Stimulated activated CD4-positive, alpha-beta T cell treated with anti-CD3 and anti-CD28 coated beads, Interleukin-4, amount 100 ng/mL, for 1 hour (primary cell): Measurements from ENCODE around the gene ABCG1.
A peak's percentile ranks its signal among the peaks of the same experiment; 100 is the strongest.

Experiments used
- DNase-seq: peaks from one replicate; pipeline ENCODE4 v3.0.0-alpha.2; 2020

ABCG1 gene

DNA sequence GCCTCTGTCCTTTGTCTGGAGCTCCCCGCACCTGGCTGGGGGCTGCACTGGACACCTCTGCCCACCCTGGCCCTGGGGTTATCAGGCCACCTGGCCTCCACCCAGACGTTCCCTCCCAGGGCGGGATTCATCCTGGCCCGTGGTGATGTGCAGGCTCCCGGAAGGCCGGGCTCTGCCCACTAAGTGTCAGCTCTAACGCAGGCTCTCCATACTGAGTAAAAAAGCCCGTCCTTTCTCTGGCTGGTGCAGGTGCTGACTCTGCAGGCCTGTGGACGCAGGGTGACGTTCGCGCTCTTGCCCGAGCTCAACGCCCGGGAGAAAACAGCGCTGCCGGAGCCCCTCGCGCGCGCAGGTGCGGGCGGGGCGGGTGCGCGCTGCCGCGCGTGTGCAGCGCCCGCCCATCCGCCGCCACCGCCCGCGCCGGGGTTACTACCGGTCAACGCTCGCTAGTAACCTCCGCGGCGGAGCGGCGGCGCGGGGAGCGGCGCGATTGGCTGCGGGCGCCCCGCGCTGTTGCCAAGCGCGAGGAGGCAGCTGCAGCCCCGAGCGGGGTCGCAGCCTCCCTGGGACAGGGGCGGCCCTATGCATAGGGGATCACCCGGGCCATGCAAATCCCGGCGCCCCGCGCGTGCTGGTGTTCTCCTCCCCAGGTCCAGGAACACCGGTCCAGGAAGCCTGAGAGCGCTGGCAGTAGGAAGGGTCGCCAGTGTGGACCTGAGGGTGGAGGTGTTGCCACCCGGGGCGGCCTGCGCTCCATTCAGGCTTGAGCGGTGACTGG, 15.7 kb downstream of the ABCG1 start:
- DNase-seq, result peak; percentile 75

DNA sequence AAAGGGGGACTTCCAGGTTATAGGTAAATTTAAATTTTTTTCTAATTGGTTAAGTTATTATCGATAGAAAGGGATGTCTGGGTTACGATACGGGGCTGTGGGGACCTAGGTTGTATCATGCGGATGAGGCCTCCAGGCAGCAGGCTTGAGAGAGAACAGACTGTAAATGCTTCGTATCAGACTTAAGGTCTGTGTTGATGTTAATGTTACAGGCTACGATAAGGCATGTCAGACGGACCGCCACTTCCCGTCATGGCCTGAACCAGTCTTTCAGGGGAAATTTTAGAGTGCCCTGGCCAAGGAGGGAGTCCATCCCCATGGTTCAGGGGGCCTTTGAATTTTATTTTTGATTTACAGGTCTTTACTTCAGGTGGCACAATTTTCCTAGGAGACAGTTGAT, 16.7 kb downstream of the ABCG1 start:
- DNase-seq, result no peak

DNA sequence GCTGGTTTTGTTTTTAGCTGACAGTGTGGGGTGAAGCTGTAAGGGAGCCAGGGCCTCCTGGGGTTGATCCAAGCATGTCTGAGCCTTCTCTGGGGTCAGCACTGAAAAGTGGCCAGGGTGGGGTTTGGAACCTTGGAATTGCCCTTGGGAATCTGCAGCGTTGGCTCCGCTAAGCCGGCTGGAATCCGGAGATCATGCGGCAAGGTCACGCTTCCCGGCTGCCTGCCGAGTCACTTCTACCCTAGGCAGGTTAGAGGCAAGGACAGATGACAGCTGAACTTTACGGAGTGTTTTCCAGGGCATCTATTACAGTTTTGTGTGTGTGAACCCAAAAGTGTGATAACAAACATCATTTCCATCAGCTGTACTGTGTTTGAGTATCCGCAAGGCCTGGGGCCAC, 17.1 kb downstream of the ABCG1 start:
- DNase-seq, result no peak

DNA sequence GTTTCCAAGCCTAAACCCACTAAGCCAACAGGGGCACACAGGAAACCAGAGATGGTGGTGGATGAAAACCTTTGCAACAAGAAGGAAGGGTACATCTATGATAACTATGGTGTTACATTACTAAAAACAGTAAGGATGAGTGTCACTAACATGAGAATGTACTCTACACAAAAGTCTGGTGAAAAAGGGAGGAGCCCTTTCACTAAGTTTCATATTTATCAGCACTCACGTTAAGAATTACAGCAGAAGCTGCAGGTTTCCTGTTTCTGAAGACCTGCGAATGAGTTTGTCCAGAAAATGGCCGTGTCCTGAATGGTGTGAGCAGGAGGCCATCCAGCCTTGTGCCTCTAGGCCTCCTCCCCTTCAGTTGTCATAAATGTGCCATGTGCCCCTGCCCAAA, 17.8 kb downstream of the ABCG1 start:
- DNase-seq, result no peak

DNA sequence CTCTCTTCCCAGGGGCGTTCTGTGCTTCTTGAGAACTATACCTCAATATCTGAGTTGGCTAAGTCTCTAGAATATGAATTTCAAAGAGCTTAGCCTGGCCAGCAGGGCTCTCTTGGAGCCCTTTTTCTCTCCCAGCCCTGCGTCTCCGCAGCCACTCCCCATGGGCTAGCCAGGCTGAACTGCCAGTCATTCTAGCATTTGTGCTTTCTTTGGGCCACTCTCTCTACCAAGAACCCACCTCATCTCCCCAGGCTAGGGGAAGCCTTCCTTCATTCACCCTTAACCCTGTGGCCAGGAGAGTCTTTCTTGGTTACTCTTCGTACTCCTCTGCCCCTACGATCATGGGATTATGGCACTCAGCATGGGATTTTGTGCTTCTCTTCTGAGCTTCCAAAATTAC, 18.2 kb downstream of the ABCG1 start:
- no peak for DNase-seq

DNA sequence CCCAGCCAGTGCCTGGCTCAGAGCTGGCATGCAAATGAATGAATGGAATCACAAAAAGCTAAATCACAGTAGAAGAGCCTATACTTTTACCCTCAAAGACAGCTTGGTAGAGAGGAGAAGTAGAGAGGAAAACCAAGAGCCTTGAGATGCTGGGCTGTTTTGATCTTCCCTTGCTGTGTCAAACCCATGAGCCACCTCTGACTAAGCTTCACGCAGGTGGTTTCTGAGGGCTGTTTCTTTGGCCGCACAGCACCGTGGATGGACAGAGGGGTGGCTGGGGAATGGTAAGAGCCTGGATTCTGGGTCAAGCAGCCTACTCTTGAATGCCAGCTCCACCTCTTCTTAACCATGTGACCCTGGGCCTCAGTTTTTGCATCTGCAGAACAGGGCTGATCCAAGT, 18.6 kb downstream of the ABCG1 start:
- no peak for DNase-seq

DNA sequence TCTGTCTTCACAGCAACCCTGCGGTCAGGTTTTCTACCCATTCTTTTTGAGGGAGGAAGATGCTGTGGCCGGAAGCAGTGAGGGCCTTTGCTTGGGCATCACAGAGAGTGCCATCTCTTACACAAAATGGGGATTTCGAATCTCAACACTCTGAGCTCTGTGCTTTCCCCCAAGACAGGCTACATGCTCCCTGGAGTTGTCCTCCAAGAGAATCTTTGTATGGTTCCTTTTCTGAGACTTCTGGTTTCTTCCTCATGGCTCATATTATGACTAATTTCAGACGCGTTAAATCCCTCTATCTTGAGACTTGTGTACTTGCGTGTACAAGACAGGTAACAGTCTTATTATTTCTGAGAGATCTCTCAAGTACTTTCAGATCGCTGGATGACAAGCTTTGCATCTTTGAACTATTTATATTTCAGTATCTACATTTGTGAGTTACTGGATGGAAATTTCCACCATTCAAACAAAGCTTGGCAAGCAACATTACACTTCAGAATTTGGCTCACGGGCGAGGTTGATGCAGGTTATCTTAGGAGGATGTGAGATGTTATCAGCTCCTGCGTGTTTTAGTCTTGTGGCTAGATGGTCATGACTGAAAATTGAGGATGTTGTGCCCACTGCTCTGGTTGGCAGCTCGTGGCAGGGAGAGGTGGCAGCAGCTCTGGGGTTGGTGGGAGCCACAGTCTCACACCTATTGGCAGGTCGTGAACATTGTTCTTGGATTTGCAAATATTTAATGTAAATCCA, 19.4 kb downstream of the ABCG1 start:
- peak; percentile 17 for DNase-seq

DNA sequence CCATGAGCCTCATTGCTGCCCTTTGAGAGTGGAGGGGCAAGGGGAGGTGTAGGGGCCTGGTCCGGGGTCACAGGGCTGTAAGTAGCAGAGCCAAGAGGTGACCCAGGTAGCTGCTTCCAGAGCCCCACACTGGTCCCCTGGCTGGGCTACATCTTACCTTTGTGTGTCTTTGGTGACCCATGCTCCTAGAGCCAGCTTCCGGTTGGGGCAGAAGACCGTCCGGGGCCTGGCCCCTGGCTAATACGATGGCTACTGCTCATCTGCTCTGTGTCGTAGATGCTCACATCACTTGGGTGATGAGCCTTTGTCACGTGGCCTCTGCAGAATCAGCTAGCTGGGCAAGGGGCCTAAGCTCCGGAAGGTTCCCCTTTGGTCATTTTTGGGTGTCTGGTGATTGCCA, 20.6 kb downstream of the ABCG1 start:
- no peak for DNase-seq

DNA sequence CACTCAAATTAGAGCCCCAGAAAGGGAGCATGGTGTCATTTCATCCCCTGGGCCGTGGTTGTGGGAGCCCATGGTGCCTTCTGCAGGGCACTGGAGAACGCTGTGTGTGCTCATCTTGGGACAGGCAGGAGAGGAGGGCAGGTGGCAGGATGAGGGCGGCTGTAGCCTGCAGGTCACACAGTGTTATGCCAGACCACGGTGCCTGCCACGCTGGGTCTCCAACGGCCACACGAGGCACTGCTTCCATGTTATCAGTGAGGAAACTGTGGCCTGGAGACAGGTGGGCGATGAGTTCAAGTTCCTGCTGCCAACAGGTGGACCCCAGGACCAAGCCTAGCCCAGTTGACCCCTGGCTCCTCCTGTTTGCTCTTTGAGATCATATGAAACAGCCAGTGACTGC, 21.0 kb downstream of the ABCG1 start:
- DNase-seq, result no peak

DNA sequence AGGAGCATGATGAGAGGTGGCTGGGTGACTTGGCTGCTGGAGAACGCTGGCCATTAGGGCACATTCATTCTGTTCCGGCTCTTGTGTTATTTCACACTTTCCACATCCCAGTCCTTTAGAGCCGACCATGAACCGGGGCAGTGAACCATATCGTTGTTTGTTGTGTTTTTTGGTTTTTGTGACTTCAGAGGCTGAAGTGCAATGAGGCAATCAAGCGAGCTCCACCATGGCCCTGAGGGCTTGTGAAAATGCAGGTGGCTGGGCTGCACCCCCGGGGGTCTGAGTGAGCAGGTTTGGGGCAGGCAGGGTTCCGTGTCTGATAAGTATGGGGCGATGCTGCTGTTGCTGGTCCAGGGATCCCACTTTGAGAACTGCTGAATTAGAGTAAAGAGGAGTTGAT, 23.7 kb downstream of the ABCG1 start:
- DNase-seq, result no peak

DNA sequence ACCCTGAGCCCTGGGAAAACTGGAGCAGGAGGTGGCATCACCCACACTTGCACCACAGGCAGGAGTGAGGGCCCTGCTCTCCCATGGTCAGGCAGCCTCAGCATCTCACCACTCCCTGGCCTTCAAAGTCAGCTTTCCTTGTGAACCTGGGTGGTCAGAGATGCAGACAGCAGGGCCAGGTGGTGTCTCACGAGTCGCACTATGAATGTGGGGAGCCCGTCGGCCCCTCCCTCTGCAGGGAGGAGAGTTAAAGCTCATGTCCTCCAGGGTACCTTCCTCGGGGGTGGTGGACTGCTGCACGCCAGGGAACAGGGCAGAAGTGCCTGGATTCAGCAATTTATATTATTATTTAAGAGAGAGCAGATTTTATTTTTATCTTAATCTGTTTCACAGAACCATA, 24.1 kb downstream of the ABCG1 start:
- DNase-seq, result no peak

DNA sequence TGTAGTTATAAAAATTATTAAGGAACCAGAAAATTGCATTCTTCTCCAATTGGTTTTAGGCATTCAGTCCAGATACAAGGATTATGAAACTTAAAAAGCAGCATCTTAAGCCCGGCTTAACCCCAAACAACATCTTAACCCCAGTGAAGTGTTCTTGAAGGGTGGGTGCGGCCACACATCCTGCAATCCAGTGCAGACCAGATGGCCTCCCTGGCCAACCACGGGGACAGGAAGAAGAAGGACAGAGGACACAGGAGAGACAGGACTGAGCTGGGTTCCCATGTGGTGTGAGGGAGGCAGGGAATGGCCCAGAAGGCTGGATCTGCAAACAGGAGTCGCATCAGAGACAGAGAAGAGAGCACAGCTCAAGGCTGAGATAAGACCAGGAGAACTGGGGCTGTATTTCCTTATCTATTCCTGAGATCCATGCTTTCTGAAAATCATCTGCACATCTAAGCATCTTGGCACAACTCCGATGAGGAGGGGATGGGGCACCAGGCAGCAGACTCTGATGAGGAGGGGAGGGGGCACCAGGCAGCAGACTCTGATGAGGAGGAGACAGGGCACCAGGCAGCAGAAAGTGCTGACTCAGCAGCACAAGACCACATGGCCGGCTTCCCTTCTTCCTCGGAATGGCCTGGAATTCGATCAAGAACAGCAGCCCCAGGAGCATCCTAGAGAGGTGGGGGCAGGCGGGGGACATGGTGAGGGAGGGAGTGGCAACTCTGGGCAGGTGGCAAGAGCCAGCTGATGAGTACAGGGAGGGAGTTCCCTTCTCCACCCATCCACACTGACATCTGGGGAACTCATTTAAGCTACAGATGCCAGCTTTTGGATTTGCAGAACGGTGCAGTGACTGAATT, 26.6 kb downstream of the ABCG1 start:
- DNase-seq, result no peak

DNA sequence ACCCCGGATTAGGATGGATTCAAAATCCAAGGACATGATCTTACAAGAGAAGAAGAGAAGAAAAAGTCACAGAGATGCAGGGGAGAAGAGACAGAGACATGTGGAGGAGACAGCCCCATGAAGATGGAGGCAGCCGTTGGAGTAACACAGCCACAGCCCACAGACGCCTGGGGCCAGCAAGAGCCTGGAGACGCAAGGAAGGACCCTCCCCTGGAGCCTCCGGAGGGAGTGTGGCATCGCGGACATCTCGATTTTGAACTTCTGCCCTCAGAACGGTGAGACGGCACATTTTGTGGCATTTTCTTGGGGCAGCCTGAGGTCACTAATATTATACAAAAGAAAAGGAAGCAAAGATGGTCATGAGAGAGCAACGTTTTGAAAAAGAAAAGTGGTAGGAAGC, 28.8 kb downstream of the ABCG1 start:
- no peak for DNase-seq

DNA sequence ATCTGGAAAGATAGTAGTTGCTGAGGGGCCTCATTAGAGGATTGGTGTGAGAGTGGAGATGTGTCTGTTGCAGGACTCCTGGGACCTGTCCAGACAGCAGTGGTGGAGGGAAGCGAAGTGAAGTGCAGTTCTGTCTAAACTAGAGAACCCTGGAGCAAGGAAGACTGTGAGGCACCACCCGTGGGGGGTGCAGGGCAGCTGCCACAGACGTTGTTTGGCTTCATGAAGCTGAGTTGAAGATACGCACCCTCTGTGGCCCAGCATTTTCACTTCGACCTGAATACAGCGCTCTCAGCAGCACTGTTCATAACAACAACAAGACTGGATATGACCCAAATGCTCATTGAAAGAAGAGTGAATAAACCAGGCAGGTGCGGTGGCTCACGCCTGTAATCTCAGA, 29.3 kb downstream of the ABCG1 start:
- no peak for DNase-seq

DNA sequence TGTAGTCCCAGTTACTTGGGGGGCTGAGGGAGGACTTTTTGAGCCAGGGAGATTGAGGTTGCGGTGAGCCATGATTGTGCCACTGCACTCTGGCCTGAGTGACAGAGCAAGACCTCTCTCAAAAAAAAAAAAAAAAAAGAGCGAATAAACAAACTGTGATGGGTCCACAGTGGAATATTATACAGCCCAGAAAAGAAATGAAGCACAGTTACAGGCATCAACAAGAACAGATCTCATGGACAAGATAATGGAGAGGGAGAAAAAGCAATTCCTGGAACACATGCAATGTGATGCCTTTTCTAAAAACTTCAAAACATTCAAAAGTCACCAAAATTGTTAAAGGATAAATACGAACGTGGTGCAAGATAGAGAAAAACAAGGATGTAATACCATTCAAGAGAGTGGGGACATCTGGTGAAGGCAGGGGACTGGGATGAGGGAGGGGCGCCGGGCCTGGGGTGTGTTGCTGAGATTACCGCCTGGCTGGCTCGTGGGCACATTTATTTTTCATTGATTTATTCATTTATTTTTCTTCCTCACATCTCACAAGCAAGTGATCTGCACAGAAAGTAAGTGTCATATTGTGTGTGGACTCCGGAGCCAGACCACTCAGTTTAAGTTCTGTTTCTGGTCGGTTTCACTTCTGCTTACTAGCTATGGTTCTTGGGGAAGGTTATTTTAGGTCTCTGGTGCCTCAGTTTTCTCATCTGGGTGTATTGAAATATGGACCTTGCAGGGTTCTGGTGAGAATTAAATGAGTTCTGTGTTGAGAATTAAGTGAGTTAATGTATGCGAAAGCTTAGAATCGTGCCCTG, 30.1 kb downstream of the ABCG1 start:
- DNase-seq, result no peak

DNA sequence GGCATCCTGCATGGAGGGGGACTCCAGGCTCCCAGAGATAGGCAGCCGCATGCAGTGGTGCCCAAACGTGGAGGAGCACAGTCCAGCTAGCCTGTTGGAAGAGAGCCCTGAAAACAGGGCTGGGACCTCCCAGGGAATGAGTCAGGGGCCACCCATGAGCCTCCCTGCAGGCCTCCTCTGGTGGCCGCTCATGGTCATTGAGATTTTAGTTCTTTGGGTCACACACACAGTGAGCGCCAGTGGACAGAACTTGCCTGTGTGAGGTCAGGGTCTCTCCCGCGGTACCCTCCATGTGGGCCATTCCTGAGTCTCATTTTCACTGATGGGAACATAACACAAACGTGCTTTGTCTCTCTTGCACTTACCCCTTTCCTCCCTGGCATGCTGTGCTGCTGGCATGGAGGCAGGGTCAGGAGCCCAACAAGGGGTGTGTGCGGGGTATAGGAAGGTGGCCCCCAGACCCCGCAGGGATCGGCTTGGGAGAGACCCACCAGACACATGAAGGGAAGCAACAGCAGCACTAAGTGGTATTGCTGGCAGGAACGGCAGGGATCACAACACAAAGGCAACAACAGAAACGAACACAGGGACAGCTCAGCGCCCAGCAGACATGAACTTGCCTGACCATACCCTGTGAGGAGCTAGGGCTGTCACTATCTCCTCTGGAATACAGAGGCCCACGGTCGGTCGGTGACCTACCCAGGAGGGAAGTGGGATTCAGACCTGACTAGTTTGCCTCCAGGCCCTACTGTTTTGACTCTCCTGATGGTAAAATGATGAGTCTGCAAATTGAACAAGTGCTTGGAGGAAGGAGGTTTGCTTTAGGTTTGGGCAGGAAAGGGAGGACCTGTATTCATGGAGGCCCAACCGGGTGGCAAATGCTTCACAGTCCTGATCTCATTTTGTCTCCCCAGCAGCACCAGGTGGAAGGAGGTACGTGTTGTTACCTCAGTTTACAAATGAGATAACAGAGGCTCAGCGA, 31.8 kb downstream of the ABCG1 start:
- DNase-seq, result no peak

DNA sequence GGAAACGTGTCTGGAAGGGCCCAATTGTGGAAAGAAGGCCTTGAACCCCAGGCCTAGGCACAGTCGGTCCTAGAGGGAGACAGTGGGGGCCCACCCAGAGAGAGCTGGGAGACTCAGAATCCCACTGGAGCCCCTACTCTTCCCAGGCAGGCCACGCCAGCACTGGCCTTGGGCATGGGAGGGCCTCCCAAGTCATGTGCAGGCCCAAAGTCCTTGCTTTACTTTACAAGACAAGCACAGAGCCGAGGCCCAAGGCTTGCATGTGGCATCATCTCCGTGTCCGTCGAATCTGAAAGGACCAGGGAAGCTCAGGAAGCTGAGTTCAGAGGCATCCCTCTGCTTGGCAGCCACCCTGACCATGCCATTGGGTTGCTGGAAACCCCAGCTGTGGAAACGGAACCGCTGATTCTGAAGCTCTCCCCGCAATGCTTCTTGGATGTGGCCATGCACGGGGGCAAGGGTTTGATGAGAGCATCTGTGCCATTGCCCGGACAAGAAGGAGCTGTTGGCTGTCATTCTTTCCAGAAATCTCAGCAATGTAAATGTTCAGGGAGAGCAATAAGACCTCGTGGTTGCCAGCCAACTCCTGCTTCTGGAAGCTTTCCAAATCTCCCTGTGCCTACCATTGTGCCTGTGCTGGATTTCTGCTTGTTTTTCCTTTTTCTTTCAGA, 32.8 kb downstream of the ABCG1 start:
- DNase-seq, result no peak

DNA sequence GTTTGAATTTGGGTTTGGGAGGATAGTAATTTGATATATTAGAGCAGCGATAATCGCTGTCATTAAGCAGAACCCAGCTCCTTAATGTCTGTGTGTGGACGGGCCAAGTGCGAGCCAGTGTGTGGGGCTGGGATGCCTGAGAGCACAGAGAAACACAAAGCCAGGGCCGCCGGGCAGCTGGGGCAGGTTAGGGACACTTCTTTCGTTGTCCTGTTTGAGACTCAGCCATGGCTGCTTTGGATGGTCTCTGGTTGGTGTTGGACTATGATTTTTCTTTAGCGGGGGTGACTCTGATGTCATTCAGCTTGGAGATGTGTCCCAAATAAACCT, 33.4 kb downstream of the ABCG1 start:
- no peak for DNase-seq

DNA sequence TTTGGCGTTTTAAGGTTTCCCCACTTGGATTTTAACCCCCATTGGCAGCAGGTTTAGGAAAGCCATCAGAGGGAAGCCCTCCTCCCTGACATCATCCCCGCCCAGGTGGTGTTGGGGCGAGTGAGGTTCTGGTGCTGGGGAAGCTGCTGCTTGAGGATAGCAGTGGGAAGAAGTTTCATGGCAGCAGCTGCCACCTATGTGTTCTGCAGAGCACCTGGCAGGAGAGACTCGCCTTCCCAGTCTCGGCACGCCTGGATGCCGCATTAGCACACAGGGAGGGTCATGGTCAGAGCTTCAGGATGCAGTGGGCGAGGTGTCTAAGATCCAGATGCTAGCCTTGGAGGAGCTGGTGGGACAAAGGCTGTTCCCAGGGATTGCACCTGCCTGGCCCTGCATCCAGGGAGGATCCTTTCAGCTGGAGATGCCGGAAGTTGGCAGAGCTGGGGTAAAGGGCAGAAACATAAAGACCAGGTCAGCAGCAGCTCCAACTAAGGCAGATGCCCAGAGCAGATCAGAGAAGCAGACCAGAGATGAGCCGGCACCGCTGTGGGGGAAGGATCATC, 33.9 kb downstream of the ABCG1 start:
- no peak for DNase-seq

DNA sequence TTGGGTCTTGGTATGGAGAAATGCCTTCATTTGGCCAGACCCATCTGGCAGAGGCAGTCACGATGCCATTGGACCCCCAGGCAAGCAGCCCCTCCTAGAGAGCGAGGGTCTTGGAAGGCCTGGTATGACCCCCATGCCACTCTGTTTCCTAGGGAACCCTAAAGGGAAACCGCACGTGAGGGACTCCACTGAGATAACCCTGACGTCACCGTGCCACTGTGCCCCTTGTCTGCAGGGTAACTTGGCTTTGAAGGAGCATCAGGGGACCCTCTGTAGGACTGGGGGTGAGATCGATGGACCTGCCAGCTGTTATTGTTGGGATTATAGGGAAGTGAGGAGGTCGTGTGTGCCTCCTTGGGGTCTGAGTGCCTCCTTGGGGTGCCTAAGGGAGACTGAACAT, 34.5 kb downstream of the ABCG1 start:
- DNase-seq, result no peak

DNA sequence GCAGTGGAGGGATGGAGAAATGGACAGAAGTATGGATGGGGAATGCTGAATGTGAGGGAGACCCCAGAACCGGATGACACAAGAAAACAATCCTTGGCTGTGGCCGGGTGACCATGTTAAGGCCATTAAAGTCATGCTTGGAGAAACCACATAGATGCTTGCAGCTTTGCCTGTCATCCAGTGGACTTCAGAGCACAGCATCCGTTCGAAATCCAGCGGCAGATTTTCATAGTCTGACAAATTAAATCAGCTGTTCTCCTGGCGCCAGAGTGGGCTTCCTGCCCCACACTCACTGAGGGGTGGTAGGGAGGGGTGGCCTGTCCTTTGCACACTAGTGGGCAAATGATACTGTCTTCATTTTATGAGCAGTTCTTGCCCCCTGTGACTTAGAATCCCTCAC, 35.1 kb downstream of the ABCG1 start:
- no peak for DNase-seq
